ENCODE measurements around the gene APCDD1L. TPM values are rescaled to one million over a fixed set of nuclear protein-coding genes. Genes with fewer than 3 reads are reported as not detected.

Gene APCDD1L
- polyA plus RNA-seq, 1 of the 3 experiments (the other 2 are of a cell fraction) = 0.99 TPM

GRCh38 chr20:58521763-58522162, 6.6 kb upstream of the APCDD1L start:
- 90% methylated on average over 10 of the region's 10 CpGs for WGBS (ENCODE audit: low lambda C conversion rate)
- POLR2A ChIA-PET = no interaction called here

More at GRCh38 chr20:58521763-58522162, 6.6 kb upstream of the APCDD1L start:
- Histone ChIP-seq H3K9me2 (no peaks in the 10 kb centered on the region), H3K9ac (no peak overlapping the region), H3K4me2 (no peak overlapping the region), H3K9me3 (peaks cover 5% of the 10 kb centered on the region; the same call in 1 of the 2 replicates), H3K27ac (ENCODE audit: low read depth in 2 of 2, low read length in 1 of 2) (no peak overlapping the region), H3K4me3 (ENCODE audit: low read depth in 2 of 2, low read length in 1 of 2) (no peak overlapping the region), H3K79me2 (ENCODE audit: insufficient read depth) (no peaks in the 10 kb centered on the region), H3F3A (replicated peaks; ENCODE audit: insufficient read depth) (no peaks in the 10 kb centered on the region), H4K20me1 (ENCODE audit: insufficient read depth) (no peaks in the 10 kb centered on the region), H2AFZ (ENCODE audit: low read depth) (no peak overlapping the region), H3K27me3 (ENCODE audit: insufficient read depth) (no peaks in the 10 kb centered on the region), H3K36me3 (replicated peaks in 1 of 2; ENCODE audit: control insufficient read depth in 1 of 2, insufficient read depth in 2 of 2, low read length in 1 of 2) (peaks cover 0 to 3% of the 10 kb centered on the region in 2 experiments), H3K4me1 (ENCODE audit: control insufficient read depth in 1 of 2, insufficient read depth in 2 of 2, low read depth in 1 of 2, low read length in 1 of 2) (peaks cover 18 to 19% of the 10 kb centered on the region in 2 experiments; a peak in 2 of 4 replicates)
- TF ChIP-seq PBX3 (IDR thresholded peaks at IDR 0.05) (no peak), RFX5 (IDR thresholded peaks at IDR 0.05; ENCODE audit: low read length) (no peak), RAD21 (IDR thresholded peaks at IDR 0.05; ENCODE audit: low read length) (no peak), USF2 (IDR thresholded peaks at IDR 0.05; ENCODE audit: borderline replicate concordance, low read depth, low read length) (no peak), EP300 (IDR thresholded peaks at IDR 0.05; ENCODE audit: borderline replicate concordance in 1 of 2, low read depth in 1 of 2, low read length in 1 of 2) (no peak), SIN3A (IDR thresholded peaks at IDR 0.05; ENCODE audit: borderline replicate concordance, low read depth, low read length) (no peak), NFIC (IDR thresholded peaks at IDR 0.05; ENCODE audit: borderline replicate concordance) (no peak), EZH2phosphoT487 (IDR thresholded peaks at IDR 0.05; ENCODE audit: borderline replicate concordance, low read depth) (no peak), MXI1 (IDR thresholded peaks at IDR 0.05; ENCODE audit: low read depth, low read length) (no peak), CHD2 (IDR thresholded peaks at IDR 0.05; ENCODE audit: low read length, partially characterized antibody) (no peak), SMC3 (IDR thresholded peaks at IDR 0.05; ENCODE audit: low read depth, low read length) (no peak), YY1 (IDR thresholded peaks at IDR 0.05; ENCODE audit: low read depth) (no peak), ELF1 (IDR thresholded peaks at IDR 0.05) (no peak), TCF12 (IDR thresholded peaks at IDR 0.05) (no peak), RCOR1 (IDR thresholded peaks at IDR 0.05; ENCODE audit: low read length) (no peak), TAF1 (IDR thresholded peaks at IDR 0.05; ENCODE audit: borderline replicate concordance, low read depth, low read length) (no peak)
- TF ChIP-seq, protein P1, sequence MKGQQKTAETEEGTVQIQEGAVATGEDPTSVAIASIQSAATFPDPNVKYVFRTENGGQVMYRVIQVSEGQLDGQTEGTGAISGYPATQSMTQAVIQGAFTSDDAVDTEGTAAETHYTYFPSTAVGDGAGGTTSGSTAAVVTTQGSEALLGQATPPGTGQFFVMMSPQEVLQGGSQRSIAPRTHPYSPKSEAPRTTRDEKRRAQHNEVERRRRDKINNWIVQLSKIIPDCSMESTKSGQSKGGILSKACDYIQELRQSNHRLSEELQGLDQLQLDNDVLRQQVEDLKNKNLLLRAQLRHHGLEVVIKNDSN (IDR thresholded peaks at IDR 0.05; ENCODE audit: borderline replicate concordance, low read depth) = no peak
- TF ChIP-seq, protein P2, sequence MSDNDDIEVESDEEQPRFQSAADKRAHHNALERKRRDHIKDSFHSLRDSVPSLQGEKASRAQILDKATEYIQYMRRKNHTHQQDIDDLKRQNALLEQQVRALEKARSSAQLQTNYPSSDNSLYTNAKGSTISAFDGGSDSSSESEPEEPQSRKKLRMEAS (IDR thresholded peaks at IDR 0.05; ENCODE audit: low read depth) = no peak
- TF ChIP-seq, protein P3, sequence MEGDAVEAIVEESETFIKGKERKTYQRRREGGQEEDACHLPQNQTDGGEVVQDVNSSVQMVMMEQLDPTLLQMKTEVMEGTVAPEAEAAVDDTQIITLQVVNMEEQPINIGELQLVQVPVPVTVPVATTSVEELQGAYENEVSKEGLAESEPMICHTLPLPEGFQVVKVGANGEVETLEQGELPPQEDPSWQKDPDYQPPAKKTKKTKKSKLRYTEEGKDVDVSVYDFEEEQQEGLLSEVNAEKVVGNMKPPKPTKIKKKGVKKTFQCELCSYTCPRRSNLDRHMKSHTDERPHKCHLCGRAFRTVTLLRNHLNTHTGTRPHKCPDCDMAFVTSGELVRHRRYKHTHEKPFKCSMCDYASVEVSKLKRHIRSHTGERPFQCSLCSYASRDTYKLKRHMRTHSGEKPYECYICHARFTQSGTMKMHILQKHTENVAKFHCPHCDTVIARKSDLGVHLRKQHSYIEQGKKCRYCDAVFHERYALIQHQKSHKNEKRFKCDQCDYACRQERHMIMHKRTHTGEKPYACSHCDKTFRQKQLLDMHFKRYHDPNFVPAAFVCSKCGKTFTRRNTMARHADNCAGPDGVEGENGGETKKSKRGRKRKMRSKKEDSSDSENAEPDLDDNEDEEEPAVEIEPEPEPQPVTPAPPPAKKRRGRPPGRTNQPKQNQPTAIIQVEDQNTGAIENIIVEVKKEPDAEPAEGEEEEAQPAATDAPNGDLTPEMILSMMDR (IDR thresholded peaks at IDR 0.05) = no peak
- TF ChIP-seq, protein P4, sequence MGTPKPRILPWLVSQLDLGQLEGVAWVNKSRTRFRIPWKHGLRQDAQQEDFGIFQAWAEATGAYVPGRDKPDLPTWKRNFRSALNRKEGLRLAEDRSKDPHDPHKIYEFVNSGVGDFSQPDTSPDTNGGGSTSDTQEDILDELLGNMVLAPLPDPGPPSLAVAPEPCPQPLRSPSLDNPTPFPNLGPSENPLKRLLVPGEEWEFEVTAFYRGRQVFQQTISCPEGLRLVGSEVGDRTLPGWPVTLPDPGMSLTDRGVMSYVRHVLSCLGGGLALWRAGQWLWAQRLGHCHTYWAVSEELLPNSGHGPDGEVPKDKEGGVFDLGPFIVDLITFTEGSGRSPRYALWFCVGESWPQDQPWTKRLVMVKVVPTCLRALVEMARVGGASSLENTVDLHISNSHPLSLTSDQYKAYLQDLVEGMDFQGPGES (IDR thresholded peaks at IDR 0.05; ENCODE audit: low read depth, low read length) = no peak
- CTCF ChIA-PET = no interaction called here
- no peak for DNase-seq
